GM18505 (cell line): ENCODE data around the gene LMNTD2.
A peak's percentile ranks its signal among the peaks of the same experiment; 100 is the strongest.

ENCODE experiments used
- ATAC-seq: cut with Tn5 transposase; IDR thresholded peaks from one replicate; pipeline ENCODE4 v1.9.1; 2021; ENCODE audit not compliant: unreplicated experiment
- POLR2A ChIP-seq: IDR thresholded peaks from 4 replicates; pipeline ENCODE4 v1.6.1; 2011; ENCODE audit warnings: borderline replicate concordance; ENCODE audit not compliant: insufficient read depth, insufficient read length; ENCODE audit errors: extremely low read depth

LMNTD2 gene

DNA sequence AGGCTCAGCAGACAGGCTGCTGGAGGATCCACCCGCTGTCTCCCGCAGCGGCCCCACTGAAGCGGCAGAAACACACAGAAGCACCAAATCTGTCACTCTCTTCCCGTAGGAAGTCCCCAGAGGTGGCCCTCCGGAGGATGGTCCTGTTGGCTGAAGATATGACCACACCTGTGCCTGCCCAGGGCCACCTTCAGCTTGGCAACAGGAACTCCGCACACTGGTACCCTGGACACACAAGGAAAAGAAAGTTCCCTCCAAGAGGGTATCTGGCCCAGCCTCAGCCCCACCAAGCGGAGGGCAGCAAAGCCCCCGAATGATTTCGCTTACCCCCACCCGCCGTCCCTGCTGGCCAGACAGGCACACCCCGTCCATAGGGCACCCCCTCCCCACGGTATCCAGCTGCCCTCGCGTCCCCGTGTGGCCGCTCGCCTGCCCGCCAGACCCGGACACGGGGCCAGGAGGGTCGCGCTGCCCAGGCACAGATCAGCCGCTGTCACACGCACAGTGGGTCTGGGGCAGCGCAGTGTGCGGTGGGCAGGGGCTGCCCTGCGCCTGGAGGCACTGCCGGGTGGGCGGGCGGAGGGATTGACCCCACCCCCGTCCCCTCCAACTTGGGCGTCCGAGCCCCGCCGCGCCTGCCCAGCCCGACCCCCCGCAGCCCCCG, 7.2 kb upstream of the LMNTD2 start:
- TF ChIP-seq POLR2A, result no peak
- ATAC-seq, result peak; percentile 8

DNA sequence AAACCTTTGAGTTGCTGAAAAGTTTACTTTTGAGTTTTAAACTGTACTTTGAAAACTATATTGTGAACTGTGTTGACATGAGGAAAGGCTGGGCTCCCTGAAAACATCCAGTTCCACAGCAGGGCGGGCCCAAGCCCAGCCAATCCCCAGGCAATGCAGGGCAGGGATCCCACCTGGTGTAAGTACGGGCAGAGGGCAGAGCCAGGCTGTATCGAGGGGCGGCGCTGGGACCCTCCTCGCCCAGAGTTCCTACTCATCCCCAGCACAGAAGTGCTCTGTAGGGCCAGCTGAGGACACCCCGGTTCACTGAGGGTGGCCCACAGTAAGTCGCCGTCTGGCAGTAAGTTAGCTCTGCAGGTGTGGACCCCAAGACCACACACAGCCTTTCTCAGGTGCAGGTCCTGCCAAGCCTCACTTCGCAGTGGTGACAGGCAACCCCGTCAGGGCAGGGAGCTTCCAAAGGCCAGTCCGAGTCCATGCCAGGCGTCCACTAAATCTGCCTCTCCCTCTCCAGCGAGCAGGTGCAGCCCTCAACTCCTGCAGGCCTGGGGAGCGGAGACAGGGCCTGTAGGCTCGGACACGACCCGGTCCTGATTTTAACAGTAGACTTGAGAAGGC, 6.6 kb upstream of the LMNTD2 start:
- no peak for TF ChIP-seq POLR2A
- ATAC-seq, result no peak

DNA sequence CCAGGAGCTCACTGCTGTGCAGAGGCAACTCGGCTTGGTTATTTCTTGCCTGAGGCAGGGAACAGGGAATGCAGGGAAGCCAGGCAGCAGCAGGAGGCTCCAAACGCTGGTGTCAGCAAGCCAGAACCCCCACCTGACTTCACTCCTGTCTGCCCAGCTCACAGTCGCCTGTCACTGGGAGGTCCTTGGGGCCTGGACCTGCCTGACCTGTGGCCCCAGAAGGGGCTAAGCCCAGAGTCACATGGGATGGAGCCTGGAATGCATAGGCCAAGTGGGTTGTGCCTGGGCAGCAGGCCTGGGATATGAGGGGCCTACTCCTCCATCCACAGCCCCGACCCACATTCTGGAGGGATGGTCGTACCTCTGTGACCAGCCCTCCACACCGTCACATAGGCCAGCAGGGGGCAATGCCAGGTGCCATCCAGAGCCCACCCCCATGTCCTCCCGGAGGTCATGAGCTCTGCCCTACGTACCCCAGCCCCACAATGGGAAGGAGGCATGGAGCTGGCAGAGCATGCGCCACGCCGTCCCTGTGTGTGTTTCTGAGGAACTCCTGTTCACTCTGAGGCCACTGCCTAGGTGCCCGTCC, 5.5 kb upstream of the LMNTD2 start:
- ATAC-seq, result no peak
- TF ChIP-seq POLR2A, result no peak

DNA sequence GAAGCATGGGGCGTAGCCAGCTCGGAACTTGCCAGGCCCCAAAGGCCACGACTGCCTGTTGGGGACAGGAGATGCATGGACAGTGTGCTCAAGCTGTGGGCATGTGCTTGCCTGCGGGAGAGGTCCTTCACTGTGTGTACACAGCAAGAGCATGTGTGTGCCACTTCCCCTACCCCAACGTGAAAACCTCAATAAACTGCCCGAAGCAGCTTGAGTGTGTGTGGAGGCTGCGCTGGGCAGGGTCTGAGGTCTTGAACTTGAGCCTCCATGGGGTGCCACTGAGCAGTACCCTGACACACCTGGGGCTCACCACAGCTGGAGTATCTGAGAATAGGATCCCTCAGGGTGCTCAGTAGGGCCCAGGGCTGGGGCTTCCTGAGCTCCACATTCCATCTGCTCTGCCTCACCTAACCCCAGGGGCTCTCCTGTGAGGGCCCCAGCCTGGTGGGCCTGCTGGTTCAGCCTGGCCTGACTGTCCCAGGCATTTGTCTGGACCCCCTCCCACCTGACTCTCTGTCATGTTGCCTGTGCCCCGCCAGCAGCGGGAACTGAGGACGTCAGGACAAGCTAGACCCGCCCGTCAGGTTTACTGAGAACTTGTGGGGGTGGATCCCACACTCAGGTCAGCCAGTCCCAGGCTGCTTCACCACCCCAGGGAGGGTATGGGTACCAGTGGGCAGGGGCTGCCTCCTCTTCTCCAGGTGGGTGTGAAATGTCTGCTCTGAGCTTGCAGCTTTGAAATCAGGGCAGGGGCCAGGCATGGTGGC, 3.5 kb upstream of the LMNTD2 start:
- ATAC-seq, result no peak
- TF ChIP-seq POLR2A, result no peak

GRCh38 chr11:563066-563811, 2.7 kb upstream of the LMNTD2 start:
- ATAC-seq, result no peak
- TF ChIP-seq POLR2A, result no peak

DNA sequence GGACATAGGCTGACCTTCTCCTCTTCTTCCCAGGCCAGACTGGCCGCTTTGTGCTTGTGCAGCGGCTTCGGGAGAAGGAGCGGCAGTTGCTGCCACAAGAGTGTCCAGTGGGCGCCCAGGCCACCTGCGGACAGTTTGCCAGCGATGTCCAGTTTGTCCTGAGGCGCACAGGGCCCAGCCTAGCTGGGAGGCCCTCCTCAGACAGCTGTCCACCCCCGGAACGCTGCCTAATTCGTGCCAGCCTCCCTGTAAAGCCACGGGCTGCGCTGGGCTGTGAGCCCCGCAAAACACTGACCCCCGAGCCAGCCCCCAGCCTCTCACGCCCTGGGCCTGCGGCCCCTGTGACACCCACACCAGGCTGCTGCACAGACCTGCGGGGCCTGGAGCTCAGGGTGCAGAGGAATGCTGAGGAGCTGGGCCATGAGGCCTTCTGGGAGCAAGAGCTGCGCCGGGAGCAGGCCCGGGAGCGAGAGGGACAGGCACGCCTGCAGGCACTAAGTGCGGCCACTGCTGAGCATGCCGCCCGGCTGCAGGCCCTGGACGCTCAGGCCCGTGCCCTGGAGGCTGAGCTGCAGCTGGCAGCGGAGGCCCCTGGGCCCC, 1.6 kb upstream of the LMNTD2 start:
- no peak for TF ChIP-seq POLR2A
- no peak for ATAC-seq

- no peak for TF ChIP-seq POLR2A
- peak; percentile 23 for ATAC-seq
Measured at GRCh38 chr11:561148-562003, 838 bp upstream of the LMNTD2 start.

DNA sequence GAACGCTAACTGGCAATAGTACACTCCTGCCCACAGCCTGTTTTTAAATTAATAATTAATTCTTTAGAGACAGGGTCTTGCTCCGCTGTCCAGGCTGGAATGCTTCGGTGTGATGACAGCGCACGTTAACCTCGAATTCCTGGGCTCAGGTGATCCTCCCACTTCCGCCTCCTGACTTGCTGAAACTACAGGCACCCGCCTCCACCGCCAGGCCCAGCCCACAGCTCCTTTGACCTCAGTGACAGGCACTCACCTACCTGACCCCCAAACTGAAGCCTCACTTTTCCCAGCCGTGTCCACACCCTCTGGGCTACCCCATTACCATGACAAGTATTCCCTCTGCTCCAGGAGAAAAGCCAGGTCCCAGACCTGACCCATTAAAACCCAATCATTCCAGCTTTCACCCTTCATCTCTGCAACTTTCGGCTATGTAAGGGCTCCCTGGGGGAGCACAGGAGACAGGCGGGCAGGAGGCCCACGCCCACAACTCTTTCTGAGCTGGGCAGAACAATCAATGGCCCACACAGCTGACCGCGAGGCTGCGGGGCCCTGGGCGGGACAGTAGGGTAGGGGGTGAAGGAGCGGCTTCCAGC, 730 bp downstream of the LMNTD2 start:
- TF ChIP-seq POLR2A, result no peak
- ATAC-seq, result no peak

- no peak for ATAC-seq
- TF ChIP-seq POLR2A, result no peak
Measured at GRCh38 chr11:559020-559620, 1.4 kb downstream of the LMNTD2 start.

GRCh38 chr11:558503-558902, 2.0 kb downstream of the LMNTD2 start:
- ATAC-seq, result no peak
- no peak for TF ChIP-seq POLR2A
